Measurements from ENCODE around the gene TBCB.

The TBCB gene

GRCh38 chr19:36101550-36102327, 13.5 kb upstream of the TBCB start:
- Histone ChIP-seq H3K9ac (ENCODE audit: low read depth in 1 of 2, low read length in 2 of 2) (no peak overlapping the region), H3K36me3 (ENCODE audit: control insufficient read depth in 2 of 2, insufficient read depth in 2 of 2, low read length in 2 of 2) (no peaks in the 10 kb centered on the region), H3K9me3 (ENCODE audit: control insufficient read depth in 2 of 2, low read length in 2 of 2) (no peaks in the 10 kb centered on the region), H3K4me3 (ENCODE audit: low read length in 2 of 2) (no peak overlapping the region), H3K27ac (ENCODE audit: low read depth in 2 of 2, low read length in 2 of 2) (no peak overlapping the region), H3K4me1 (ENCODE audit: control insufficient read depth in 2 of 2, insufficient read depth in 2 of 2, low read length in 2 of 2) (no peaks in the 10 kb centered on the region), H3K27me3 (ENCODE audit: control insufficient read depth in 2 of 2, insufficient read depth in 2 of 2, low read length in 2 of 2) (no peaks in the 10 kb centered on the region)

DNA sequence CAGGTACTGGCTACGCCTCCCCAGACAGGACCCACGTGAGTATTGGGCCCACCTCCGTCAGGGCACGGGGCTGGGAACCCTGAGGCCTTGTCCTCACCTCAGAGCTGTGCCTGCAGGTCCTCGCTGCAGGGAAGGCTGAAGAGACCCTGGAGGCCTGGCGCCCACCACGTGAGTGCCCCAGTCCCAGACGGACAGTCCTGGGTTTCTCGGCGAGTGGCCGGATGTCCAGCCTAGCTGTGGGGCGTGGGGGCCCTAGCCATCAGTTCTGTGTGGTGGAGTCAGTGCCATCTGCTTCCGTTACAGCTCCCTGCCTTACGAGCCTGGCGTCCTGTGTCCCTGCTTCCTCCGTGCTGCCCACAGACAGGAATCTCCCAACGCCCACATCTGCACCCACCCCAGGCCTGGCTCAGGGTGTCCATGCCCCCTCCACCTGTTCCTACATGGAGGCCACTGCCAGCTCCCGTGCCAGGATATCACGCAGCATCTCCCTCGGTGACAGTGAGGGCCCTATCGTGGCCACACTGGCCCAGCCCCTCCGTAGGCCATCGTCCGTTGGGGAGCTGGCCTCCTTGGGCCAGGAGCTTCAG, 12.1 kb upstream of the TBCB start:
- no peak overlapping the region for H3K27ac ChIP-seq (ENCODE audit: low read depth in 2 of 2, low read length in 2 of 2)

GRCh38 chr19:36103842-36104552, 11.3 kb upstream of the TBCB start:
- Histone ChIP-seq H3K27ac (ENCODE audit: low read depth in 2 of 2, low read length in 2 of 2) (no peak overlapping the region), H3K9me3 (ENCODE audit: control insufficient read depth in 2 of 2, low read length in 2 of 2) (no peaks in the 10 kb centered on the region), H3K36me3 (ENCODE audit: control insufficient read depth in 2 of 2, insufficient read depth in 2 of 2, low read length in 2 of 2) (no peaks in the 10 kb centered on the region), H3K9ac (ENCODE audit: low read depth in 1 of 2, low read length in 2 of 2) (no peak overlapping the region), H3K4me3 (ENCODE audit: low read length in 2 of 2) (no peak overlapping the region), H3K4me1 (ENCODE audit: control insufficient read depth in 2 of 2, insufficient read depth in 2 of 2, low read length in 2 of 2) (no peaks in the 10 kb centered on the region), H3K27me3 (ENCODE audit: control insufficient read depth in 2 of 2, insufficient read depth in 2 of 2, low read length in 2 of 2) (no peaks in the 10 kb centered on the region)

More for the DNA sequence above, 12.1 kb upstream of the TBCB start:
- Histone ChIP-seq H3K36me3 (ENCODE audit: control insufficient read depth in 2 of 2, insufficient read depth in 2 of 2, low read length in 2 of 2) (no peaks in the 10 kb centered on the region), H3K4me3 (ENCODE audit: low read length in 2 of 2) (no peak overlapping the region), H3K9me3 (ENCODE audit: control insufficient read depth in 2 of 2, low read length in 2 of 2) (no peaks in the 10 kb centered on the region), H3K27me3 (ENCODE audit: control insufficient read depth in 2 of 2, insufficient read depth in 2 of 2, low read length in 2 of 2) (no peaks in the 10 kb centered on the region), H3K9ac (ENCODE audit: low read depth in 1 of 2, low read length in 2 of 2) (no peak overlapping the region), H3K4me1 (ENCODE audit: control insufficient read depth in 2 of 2, insufficient read depth in 2 of 2, low read length in 2 of 2) (no peaks in the 10 kb centered on the region)

DNA sequence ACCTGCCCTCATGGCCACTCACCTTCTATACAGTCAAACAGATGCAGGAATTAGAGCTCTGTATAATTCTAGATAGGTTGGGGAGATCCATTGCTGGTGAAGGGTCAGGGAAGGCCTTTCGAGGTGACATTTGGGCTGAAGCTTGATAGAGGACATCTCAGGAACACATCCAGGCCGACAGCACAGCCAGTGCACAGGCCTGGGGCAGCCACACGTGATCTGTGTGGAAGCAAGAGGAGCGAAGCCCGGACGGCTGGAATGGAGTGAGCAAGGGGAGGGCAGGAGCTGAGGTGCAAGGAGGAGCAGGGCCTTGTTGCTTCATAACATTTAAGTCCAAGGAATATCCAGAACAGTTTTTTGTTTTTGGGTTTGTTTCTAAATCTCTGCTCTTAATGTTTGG, 8.8 kb upstream of the TBCB start:
- Histone ChIP-seq H3K4me1 (ENCODE audit: control insufficient read depth in 2 of 2, insufficient read depth in 2 of 2, low read length in 2 of 2) (no peaks in the 10 kb centered on the region), H3K9me3 (ENCODE audit: control insufficient read depth in 2 of 2, low read length in 2 of 2) (no peaks in the 10 kb centered on the region), H3K4me3 (ENCODE audit: low read length in 2 of 2) (no peak overlapping the region), H3K36me3 (ENCODE audit: control insufficient read depth in 2 of 2, insufficient read depth in 2 of 2, low read length in 2 of 2) (peaks cover 0 to under 1% of the 10 kb centered on the region in 2 donors), H3K27ac (ENCODE audit: low read depth in 2 of 2, low read length in 2 of 2) (no peak overlapping the region), H3K9ac (ENCODE audit: low read depth in 1 of 2, low read length in 2 of 2) (no peak overlapping the region), H3K27me3 (ENCODE audit: control insufficient read depth in 2 of 2, insufficient read depth in 2 of 2, low read length in 2 of 2) (no peaks in the 10 kb centered on the region)

DNA sequence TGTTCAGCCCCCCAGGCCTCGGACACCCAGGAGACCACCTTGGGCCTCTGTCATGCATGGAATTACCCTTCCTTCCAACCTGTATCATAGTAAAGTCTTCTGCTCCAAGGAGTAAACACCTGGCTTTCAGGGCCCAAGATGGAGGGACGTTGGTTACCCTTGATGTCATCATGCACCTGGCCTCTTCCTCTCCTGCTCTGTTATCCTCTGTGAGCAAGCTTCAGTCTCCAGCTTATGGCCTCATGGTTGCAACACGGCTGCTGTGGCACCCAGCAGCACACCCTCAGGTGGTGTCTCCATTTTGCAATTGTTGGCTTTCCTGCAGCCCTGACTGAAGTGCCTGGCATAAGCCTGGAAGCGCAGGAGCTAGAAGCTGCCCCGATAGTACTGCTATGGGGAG, 8.3 kb upstream of the TBCB start:
- Histone ChIP-seq H3K27me3 (ENCODE audit: control insufficient read depth in 2 of 2, insufficient read depth in 2 of 2, low read length in 2 of 2) (no peaks in the 10 kb centered on the region), H3K4me3 (ENCODE audit: low read length in 2 of 2) (no peak overlapping the region), H3K27ac (ENCODE audit: low read depth in 2 of 2, low read length in 2 of 2) (no peak overlapping the region), H3K4me1 (ENCODE audit: control insufficient read depth in 2 of 2, insufficient read depth in 2 of 2, low read length in 2 of 2) (no peaks in the 10 kb centered on the region), H3K36me3 (ENCODE audit: control insufficient read depth in 2 of 2, insufficient read depth in 2 of 2, low read length in 2 of 2) (peaks cover 2 to 5% of the 10 kb centered on the region in 2 donors), H3K9me3 (ENCODE audit: control insufficient read depth in 2 of 2, low read length in 2 of 2) (no peaks in the 10 kb centered on the region), H3K9ac (ENCODE audit: low read depth in 1 of 2, low read length in 2 of 2) (no peak overlapping the region)

DNA sequence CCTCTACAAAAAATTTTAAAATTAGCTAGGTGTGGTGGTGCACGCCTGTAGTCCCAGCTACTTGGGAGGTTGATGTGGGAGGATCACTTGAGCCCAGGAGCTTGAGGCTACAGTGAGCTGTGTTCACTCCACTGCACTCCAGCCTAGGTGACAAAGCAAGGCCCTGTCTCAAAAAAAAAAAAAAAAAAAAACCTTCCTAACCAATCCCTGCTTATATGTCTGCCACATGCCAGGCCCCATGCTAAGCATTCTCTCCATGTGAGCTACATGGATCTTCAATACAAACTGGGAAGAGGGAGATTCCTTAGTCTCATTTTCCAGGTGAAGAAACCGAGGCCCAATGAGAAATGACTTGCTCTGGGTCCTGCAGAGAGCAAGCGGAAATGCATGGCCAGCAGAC, 6.6 kb upstream of the TBCB start:
- no peaks in the 10 kb centered on the region for H3K9me3 ChIP-seq (ENCODE audit: control insufficient read depth in 2 of 2, low read length in 2 of 2)
- no peak overlapping the region for H3K9ac ChIP-seq (ENCODE audit: low read depth in 1 of 2, low read length in 2 of 2)
- H3K4me1 ChIP-seq (ENCODE audit: control insufficient read depth in 2 of 2, insufficient read depth in 2 of 2, low read length in 2 of 2), result peaks cover 0 to 5% of the 10 kb centered on the region in 2 donors
- H3K27me3 ChIP-seq (ENCODE audit: control insufficient read depth in 2 of 2, insufficient read depth in 2 of 2, low read length in 2 of 2), result no peaks in the 10 kb centered on the region
- H3K27ac ChIP-seq (ENCODE audit: low read depth in 2 of 2, low read length in 2 of 2), result no peak overlapping the region
- H3K36me3 ChIP-seq (ENCODE audit: control insufficient read depth in 2 of 2, insufficient read depth in 2 of 2, low read length in 2 of 2), result peaks cover 2 to 17% of the 10 kb centered on the region in 2 donors
- H3K4me3 ChIP-seq (ENCODE audit: low read length in 2 of 2), result no peak overlapping the region

- H3K9me3 ChIP-seq (ENCODE audit: control insufficient read depth in 2 of 2, low read length in 2 of 2), result no peaks in the 10 kb centered on the region
- H3K36me3 ChIP-seq (ENCODE audit: control insufficient read depth in 2 of 2, insufficient read depth in 2 of 2, low read length in 2 of 2), result peaks cover 2 to 17% of the 10 kb centered on the region in 2 donors
- no peak within 1 kb of the TSS for H3K27ac ChIP-seq (ENCODE audit: low read depth in 2 of 2, low read length in 2 of 2)
- H3K4me3 ChIP-seq (ENCODE audit: low read length in 2 of 2), result no peak within 1 kb of the TSS
- H3K27me3 ChIP-seq (ENCODE audit: control insufficient read depth in 2 of 2, insufficient read depth in 2 of 2, low read length in 2 of 2), result no peaks in the 10 kb centered on the region
- peaks cover 9 to 12% of the 10 kb centered on the region in 2 donors for H3K4me1 ChIP-seq (ENCODE audit: control insufficient read depth in 2 of 2, insufficient read depth in 2 of 2, low read length in 2 of 2)
- H3K9ac ChIP-seq (ENCODE audit: low read depth in 1 of 2, low read length in 2 of 2), result no peak within 1 kb of the TSS
Observed at GRCh38 chr19:36110487-36111199, 4.6 kb upstream of the TBCB start, which contains the start of gene OVOL3. Gene OVOL3, plus strand, starts transcription at chr19:36111143. Its CDS starts 60 bp downstream, at chr19:36111203.

GRCh38 chr19:36111200-36111539, 4.1 kb upstream of the TBCB start:
- Histone ChIP-seq H3K27me3 (ENCODE audit: control insufficient read depth in 2 of 2, insufficient read depth in 2 of 2, low read length in 2 of 2) (no peaks in the 10 kb centered on the region), H3K4me3 (ENCODE audit: low read length in 2 of 2) (no peak overlapping the region), H3K27ac (ENCODE audit: low read depth in 2 of 2, low read length in 2 of 2) (no peak overlapping the region), H3K36me3 (ENCODE audit: control insufficient read depth in 2 of 2, insufficient read depth in 2 of 2, low read length in 2 of 2) (peaks cover 2 to 17% of the 10 kb centered on the region in 2 donors), H3K9me3 (ENCODE audit: control insufficient read depth in 2 of 2, low read length in 2 of 2) (no peaks in the 10 kb centered on the region), H3K4me1 (ENCODE audit: control insufficient read depth in 2 of 2, insufficient read depth in 2 of 2, low read length in 2 of 2) (peaks cover 14 to 15% of the 10 kb centered on the region in 2 donors), H3K9ac (ENCODE audit: low read depth in 1 of 2, low read length in 2 of 2) (no peak overlapping the region)

GRCh38 chr19:36112678-36113077, 2.6 kb upstream of the TBCB start:
- no peaks in the 10 kb centered on the region for H3K9me3 ChIP-seq (ENCODE audit: control insufficient read depth in 2 of 2, low read length in 2 of 2)
- H3K27me3 ChIP-seq (ENCODE audit: control insufficient read depth in 2 of 2, insufficient read depth in 2 of 2, low read length in 2 of 2), result no peaks in the 10 kb centered on the region
- H3K4me1 ChIP-seq (ENCODE audit: control insufficient read depth in 2 of 2, insufficient read depth in 2 of 2, low read length in 2 of 2), result peaks cover 16 to 22% of the 10 kb centered on the region in 2 donors
- peaks cover 2 to 17% of the 10 kb centered on the region in 2 donors for H3K36me3 ChIP-seq (ENCODE audit: control insufficient read depth in 2 of 2, insufficient read depth in 2 of 2, low read length in 2 of 2)
- H3K27ac ChIP-seq (ENCODE audit: low read depth in 2 of 2, low read length in 2 of 2), result no peak overlapping the region
- no peak overlapping the region for H3K4me3 ChIP-seq (ENCODE audit: low read length in 2 of 2)
- H3K9ac ChIP-seq (ENCODE audit: low read depth in 1 of 2, low read length in 2 of 2), result no peak overlapping the region

Data from mucosa of rectum (tissue), 2 donors.